Stimulated activated CD4-positive, alpha-beta T cell treated with anti-CD3 and anti-CD28 coated beads, Interleukin-12 subunit alpha, Interleukin-12 subunit beta, amount 100 ng/mL, for 48 hours (primary cell): ENCODE measurements around the gene DHRS13.

Experiments
- DNase-seq, 3 donors: peaks; one replicate each; pipeline ENCODE4 v3.0.0-alpha.2; 2020; ENCODE audit warnings: low read depth in 2 of 3, low spot score in 1 of 3

DHRS13 gene

GRCh38 chr17:28902819-28903545 lies at the start of gene DHRS13:
TSS of gene DHRS13 (minus strand) at chr17:28903079. CDS start at chr17:28902944, 135 bp downstream.
- DNase-seq = peak; percentile 80 to 91 (median 88)

- peak; percentile 91 to 93 (median 91) for DNase-seq
Observed at GRCh38 chr17:28951991-28952975, 49.4 kb upstream of the DHRS13 start.

GRCh38 chr17:28951428-28951990 lies 48.6 kb upstream of the DHRS13 start, which contains the start of gene PHF12:
TSS of gene PHF12 (minus strand) at chr17:28951518. CDS start at chr17:28950960, 558 bp downstream.
- peak; percentile 96 to 99 (median 99) for DNase-seq

- peak in 1 of 3 donors; percentile 4 for DNase-seq
Observed at GRCh38 chr17:28950752-28951427, 48.0 kb upstream of the DHRS13 start.

- peak in 2 of 3 donors; percentile 33 to 42 for DNase-seq
Observed at GRCh38 chr17:28950017-28950751, 47.3 kb upstream of the DHRS13 start.

GRCh38 chr17:28949185-28950016 lies 46.5 kb upstream of the DHRS13 start:
- DNase-seq = peak; percentile 52 to 63 (median 54)

- DNase-seq = no peak
Observed at GRCh38 chr17:28948873-28949184, 46.0 kb upstream of the DHRS13 start.

GRCh38 chr17:28948342-28948741 lies 45.5 kb upstream of the DHRS13 start:
- DNase-seq = no peak

- no peak for DNase-seq
Observed at GRCh38 chr17:28947639-28948038, 44.8 kb upstream of the DHRS13 start.

- no peak for DNase-seq
Observed at GRCh38 chr17:28946239-28946638, 43.4 kb upstream of the DHRS13 start.

GRCh38 chr17:28944862-28945741 lies 42.2 kb upstream of the DHRS13 start:
- DNase-seq = no peak

- DNase-seq = no peak
Observed at GRCh38 chr17:28944343-28944742, 41.5 kb upstream of the DHRS13 start.

- no peak for DNase-seq
Observed at GRCh38 chr17:28942925-28943324, 40.0 kb upstream of the DHRS13 start.

- no peak for DNase-seq
Observed at GRCh38 chr17:28941251-28941650, 38.4 kb upstream of the DHRS13 start.

- DNase-seq = no peak
Observed at GRCh38 chr17:28940675-28941074, 37.8 kb upstream of the DHRS13 start.

GRCh38 chr17:28940142-28940541 lies 37.3 kb upstream of the DHRS13 start:
- no peak for DNase-seq

- DNase-seq = no peak
Observed at GRCh38 chr17:28938552-28938951, 35.7 kb upstream of the DHRS13 start.

- DNase-seq = no peak
Observed at GRCh38 chr17:28937044-28937729, 34.3 kb upstream of the DHRS13 start.
